GM12874 (cell line): ENCODE measurements around the gene S100PBP.

Experiments used
- TF ChIP-seq, protein P1 (sequence below): IDR thresholded peaks from 2 replicates; pipeline ENCODE4 v1.5.1; 2011; ENCODE audit warnings: low read depth, mild to moderate bottlenecking, control low read depth, low read length, moderate library complexity; ENCODE audit not compliant: insufficient read depth

S100PBP gene

DNA sequence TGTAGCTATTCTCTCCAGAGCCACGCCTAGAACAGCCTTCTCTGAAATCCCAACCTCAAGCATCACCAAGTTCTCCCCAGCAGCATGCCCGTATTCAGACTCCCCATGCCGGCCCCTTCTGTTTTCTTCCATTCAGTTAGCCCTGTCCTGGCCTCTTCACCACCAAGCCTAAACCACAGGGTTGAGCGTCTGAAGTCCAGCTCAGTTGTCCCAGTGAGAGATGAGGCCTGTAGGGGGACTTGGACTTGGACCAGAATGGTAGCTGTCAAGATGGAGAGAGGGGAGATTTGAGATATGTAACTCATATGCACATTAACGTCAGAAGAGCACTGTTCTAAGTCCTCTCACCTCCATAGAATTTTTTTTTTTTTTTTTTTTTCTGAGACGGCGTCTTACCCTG is 89.2 kb downstream of the S100PBP start:
- TF ChIP-seq, protein P1, sequence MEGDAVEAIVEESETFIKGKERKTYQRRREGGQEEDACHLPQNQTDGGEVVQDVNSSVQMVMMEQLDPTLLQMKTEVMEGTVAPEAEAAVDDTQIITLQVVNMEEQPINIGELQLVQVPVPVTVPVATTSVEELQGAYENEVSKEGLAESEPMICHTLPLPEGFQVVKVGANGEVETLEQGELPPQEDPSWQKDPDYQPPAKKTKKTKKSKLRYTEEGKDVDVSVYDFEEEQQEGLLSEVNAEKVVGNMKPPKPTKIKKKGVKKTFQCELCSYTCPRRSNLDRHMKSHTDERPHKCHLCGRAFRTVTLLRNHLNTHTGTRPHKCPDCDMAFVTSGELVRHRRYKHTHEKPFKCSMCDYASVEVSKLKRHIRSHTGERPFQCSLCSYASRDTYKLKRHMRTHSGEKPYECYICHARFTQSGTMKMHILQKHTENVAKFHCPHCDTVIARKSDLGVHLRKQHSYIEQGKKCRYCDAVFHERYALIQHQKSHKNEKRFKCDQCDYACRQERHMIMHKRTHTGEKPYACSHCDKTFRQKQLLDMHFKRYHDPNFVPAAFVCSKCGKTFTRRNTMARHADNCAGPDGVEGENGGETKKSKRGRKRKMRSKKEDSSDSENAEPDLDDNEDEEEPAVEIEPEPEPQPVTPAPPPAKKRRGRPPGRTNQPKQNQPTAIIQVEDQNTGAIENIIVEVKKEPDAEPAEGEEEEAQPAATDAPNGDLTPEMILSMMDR: no peak

DNA sequence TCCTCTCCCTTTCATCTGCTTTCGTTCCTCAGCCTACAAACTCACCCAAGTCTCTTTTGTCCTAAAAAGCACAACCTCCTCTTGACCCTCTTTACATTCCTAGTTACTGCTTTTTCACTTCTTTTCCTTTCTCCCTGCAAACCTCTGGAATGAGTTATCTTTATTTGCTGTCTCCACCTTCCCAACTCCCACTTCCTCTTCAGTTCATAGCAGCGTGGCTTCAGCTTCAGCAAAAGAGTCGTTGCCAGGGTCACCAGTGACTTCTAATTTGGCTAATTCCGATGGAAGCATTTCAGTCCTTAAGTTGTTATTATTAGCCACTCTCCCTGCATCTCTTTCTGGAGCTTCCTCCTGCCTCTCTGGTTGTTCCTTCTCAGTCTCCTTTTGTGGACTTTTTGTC is 90.0 kb downstream of the S100PBP start:
- TF ChIP-seq, protein P1: no peak
